SU-DHL-6 (cell line): ENCODE results near the gene DVL1.

Experiments used
- H2AFZ ChIP-seq: fragments of 200-600 bp; sonication (generic); 2 replicates; pipeline ENCODE4 v1.6.1; 2014; ENCODE audit warnings: low read depth, mild to moderate bottlenecking, moderate library complexity, mixed read lengths, antibody characterized with exemption, low read length; ENCODE audit not compliant: severe bottlenecking
- H3F3A ChIP-seq: fragments of 200-600 bp; shearing (Covaris generic); 2 replicates; pipeline ENCODE4 v1.6.0; 2016; ENCODE audit warnings: antibody characterized with exemption, mild to moderate bottlenecking; ENCODE audit not compliant: insufficient read depth
- H3K27ac ChIP-seq: fragments of 200-600 bp; sonication (generic); 2 replicates; pipeline ENCODE4 v1.5.1; 2016; ENCODE audit warnings: low read depth, mild to moderate bottlenecking, low read length, moderate library complexity, mixed read lengths
- H3K27me3 ChIP-seq: fragments of 200-600 bp; sonication (generic), shearing (Covaris generic); 2 replicates; pipeline ENCODE4 v1.6.0; 2014; ENCODE audit warnings: mild to moderate bottlenecking, low read length
- H3K36me3 ChIP-seq: fragments of 200-600 bp; sonication (generic); 2 replicates; pipeline ENCODE4 v1.6.1; 2014; ENCODE audit warnings: mild to moderate bottlenecking, low read length, mixed read lengths
- H3K4me2 ChIP-seq: fragments of 300-600, 200-600 bp; shearing (Covaris generic), sonication (generic); 2 replicates; pipeline ENCODE4 v1.6.0; 2014; ENCODE audit warnings: low read length, low read depth, mild to moderate bottlenecking; ENCODE audit not compliant: poor library complexity, severe bottlenecking
- H3K4me3 ChIP-seq: fragments of 200-600 bp; sonication (generic); 2 replicates; pipeline ENCODE4 v1.5.1; 2014; ENCODE audit warnings: antibody characterized with exemption, low read length, mild to moderate bottlenecking, mixed read lengths; ENCODE audit not compliant: insufficient read depth, poor library complexity, severe bottlenecking
- H3K79me2 ChIP-seq: fragments of 200-600 bp; sonication (generic); 2 replicates; pipeline ENCODE4 v1.6.1; 2014; ENCODE audit warnings: mild to moderate bottlenecking, low read length, moderate library complexity; ENCODE audit not compliant: insufficient read depth
- H3K9ac ChIP-seq: fragments of 200-600 bp; sonication (generic); 2 replicates; pipeline ENCODE4 v1.7.0; 2014; ENCODE audit warnings: mild to moderate bottlenecking, low read length
- H3K9me2 ChIP-seq: fragments of 200-600 bp; sonication (generic); replicated peaks from 2 replicates; pipeline ENCODE4 v1.6.1; 2014; ENCODE audit warnings: low read length; ENCODE audit not compliant: insufficient read depth
- H3K9me3 ChIP-seq: fragments of 200-600 bp; sonication (generic); 2 replicates; pipeline ENCODE4 v1.6.1; 2014; ENCODE audit warnings: low read length, mixed read lengths; ENCODE audit not compliant: insufficient read depth
- H4K20me1 ChIP-seq: fragments of 200-600 bp; sonication (generic); 2 replicates; pipeline ENCODE4 v1.6.1; 2014; ENCODE audit warnings: low read depth, mild to moderate bottlenecking, antibody characterized with exemption, low read length, moderate library complexity, mixed read lengths
- CTCF ChIP-seq: fragments of 200-600 bp; sonication (generic); IDR thresholded peaks from one replicate; pipeline ENCODE4 v1.5.1; 2017; ENCODE audit warnings: antibody characterized with exemption, mild to moderate bottlenecking, low read length, moderate library complexity; ENCODE audit not compliant: insufficient read depth, poor library complexity, severe bottlenecking
- EZH2phosphoT487 ChIP-seq: fragments of 200-600 bp; sonication (generic), shearing (Covaris generic); conservative IDR thresholded peaks from 2 replicates; pipeline ENCODE4 v1.6.1; 2018; ENCODE audit warnings: mild to moderate bottlenecking, antibody characterized with exemption, low read length, moderate library complexity, mixed read lengths

The DVL1 gene

GRCh38 chr1:1325288-1326074 is 23.7 kb downstream of the DVL1 start:
- Histone ChIP-seq H3K27me3 (no peaks in the 10 kb centered on the region), H3F3A (no peaks in the 10 kb centered on the region; the same call in 1 of the 2 replicates), H3K79me2 (peaks cover 42% of the 10 kb centered on the region), H3K9me3 (no peaks in the 10 kb centered on the region), H3K9me2 (no peaks in the 10 kb centered on the region), H2AFZ (peak overlapping the region; percentile 83), H3K36me3 (no peaks in the 10 kb centered on the region), H3K9ac (peak overlapping the region; percentile 99), H3K27ac (peak overlapping the region; percentile 54), H3K4me2 (peak overlapping the region; percentile 89), H4K20me1 (no peaks in the 10 kb centered on the region; the same call in 1 of the 2 replicates), H3K4me3 (peak overlapping the region; percentile 96)
- TF ChIP-seq EZH2phosphoT487 (no peak), CTCF (no peak)

GRCh38 chr1:1324524-1325287 is 24.5 kb downstream of the DVL1 start, which contains the start of the genes CPTP and INTS11:
Gene CPTP, plus strand, starts transcription at chr1:1324802. Its CDS starts 2,109 bp downstream, at chr1:1326911.
Gene INTS11, minus strand, starts transcription at chr1:1324660. Its CDS starts 52 bp downstream, at chr1:1324608.
- TF ChIP-seq EZH2phosphoT487 (no peak), CTCF (no peak)
- Histone ChIP-seq H3K9me2 (no peaks in the 10 kb centered on the region), H3K36me3 (no peaks in the 10 kb centered on the region), H4K20me1 (no peaks in the 10 kb centered on the region; the same call in 1 of the 2 replicates), H3F3A (no peaks in the 10 kb centered on the region; the same call in 1 of the 2 replicates), H3K79me2 (peaks cover 49% of the 10 kb centered on the region), H3K27ac (peak within 1 kb of the TSS; percentile 54), H3K4me3 (peak within 1 kb of the TSS; percentile 96), H3K9me3 (no peaks in the 10 kb centered on the region), H3K9ac (peak within 1 kb of the TSS; percentile 99), H3K4me2 (peak within 1 kb of the TSS; percentile 89), H3K27me3 (no peaks in the 10 kb centered on the region), H2AFZ (peak within 1 kb of the TSS; percentile 83)

- Histone ChIP-seq H3K27ac (no peak overlapping the region), H4K20me1 (no peaks in the 10 kb centered on the region; the same call in 1 of the 2 replicates), H3K79me2 (peaks cover 52% of the 10 kb centered on the region), H3K9me3 (no peaks in the 10 kb centered on the region), H2AFZ (peak overlapping the region; percentile 21), H3K4me3 (peak overlapping the region; percentile 96), H3K9me2 (no peaks in the 10 kb centered on the region), H3K9ac (peak overlapping the region; percentile 99), H3K27me3 (no peaks in the 10 kb centered on the region), H3K4me2 (peak overlapping the region; percentile 33), H3K36me3 (no peaks in the 10 kb centered on the region), H3F3A (no peaks in the 10 kb centered on the region; the same call in 1 of the 2 replicates)
- no peak for TF ChIP-seq CTCF
- no peak for TF ChIP-seq EZH2phosphoT487
Observed at GRCh38 chr1:1324084-1324523, 25.1 kb downstream of the DVL1 start.
